ENCODE measurements around the gene IER3IP1.
"Not testable (repeated sequence)": the region's sequence is repeated elsewhere in the genome, so short reads cannot be mapped to it uniquely, and the experiment has no call there.

Gene IER3IP1

GRCh38 chr18:47158404-47158803 is 17.8 kb downstream of the IER3IP1 start:
- not testable (repeated sequence) for DNase-seq

DNA sequence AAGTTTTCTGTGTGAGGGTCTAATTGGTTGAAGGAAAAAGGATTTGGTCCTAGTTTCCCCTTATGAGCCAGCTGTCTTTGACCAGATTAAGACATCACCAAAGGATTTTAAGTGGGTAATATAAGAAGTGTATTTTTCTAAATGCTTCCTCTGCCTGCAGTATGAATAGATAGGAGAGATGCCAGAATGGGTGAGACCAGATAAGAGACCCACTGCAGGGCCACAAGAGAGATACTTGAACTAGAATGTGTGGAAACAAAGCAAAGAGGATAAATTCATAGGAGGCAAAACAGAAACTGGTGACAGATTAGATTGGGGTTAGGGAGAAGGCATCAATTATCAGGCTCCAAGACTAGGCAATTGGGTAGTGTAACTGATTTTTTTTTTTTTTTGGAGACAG is 24.7 kb downstream of the IER3IP1 start:
- no peak for DNase-seq

DNA sequence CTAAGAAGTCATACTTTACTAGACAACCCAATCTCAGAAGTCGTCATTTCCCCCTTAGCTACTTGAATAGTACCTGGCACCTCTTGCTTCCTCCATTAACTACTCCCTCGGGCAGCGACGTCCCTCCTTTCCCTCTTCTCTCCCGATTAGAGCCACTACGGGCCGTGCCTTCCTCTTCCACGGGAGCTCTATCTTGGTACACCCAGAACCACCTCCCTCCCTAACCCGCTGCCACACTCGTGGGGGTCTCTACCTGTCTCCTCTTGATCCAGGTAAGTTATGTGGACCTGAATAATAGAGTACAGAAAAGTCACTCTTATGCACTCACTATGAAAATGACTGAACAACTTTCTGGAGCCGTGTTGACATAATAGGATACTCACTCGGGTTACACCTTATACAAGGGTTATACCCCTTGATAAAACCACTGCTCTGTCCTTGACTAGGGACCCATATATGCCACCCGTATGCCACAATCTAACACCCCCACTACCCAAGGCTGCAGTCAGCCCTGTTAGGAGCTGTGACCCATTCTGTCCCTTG is 25.3 kb downstream of the IER3IP1 start:
- DNase-seq = no peak

DNA sequence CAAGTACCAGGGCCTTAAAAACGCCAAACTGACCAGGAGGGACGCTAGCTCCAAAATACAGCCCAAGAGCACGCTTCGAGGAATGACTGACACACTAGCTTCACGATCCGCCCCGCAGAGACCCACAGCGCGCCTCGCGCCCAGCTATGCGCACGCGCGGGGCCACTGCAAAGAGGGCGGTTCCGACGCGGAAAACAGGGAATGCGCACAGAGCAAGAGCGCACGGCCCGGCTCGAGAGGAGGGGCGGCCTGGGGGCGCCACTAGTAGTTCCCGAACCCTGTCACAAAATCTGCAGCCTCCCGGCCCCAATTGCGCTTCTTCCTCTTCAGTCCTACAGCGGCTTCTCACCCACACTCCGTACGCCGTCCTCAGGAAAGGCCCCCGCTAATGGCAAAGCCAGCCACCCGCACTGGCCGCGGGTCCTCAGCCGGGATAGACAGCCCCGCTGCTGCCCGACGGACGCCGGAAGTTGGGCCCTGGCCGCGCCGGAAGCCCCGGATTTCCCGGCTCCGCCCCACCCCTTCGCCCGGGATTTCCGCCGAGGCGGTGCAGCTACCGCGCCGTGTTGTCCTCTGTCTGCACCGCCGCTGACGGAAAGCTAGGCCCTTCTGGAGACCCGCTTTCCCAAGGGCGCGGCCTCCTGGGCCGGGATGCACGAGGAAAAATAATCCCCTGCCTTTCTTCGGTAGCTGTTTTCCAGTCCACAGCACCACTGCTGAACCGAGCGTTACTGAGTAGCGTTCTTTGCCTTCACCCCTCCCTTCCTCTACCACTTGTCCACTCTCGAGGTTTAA is 25.9 kb downstream of the IER3IP1 start, which contains the start of gene HDHD2:
Gene HDHD2 (minus strand): TSS at position 472 of the 795 bp plus-strand sequence. CDS start 14,061 bp downstream, outside the sequence.
- peak in 1 of 2 experiments; percentile 59 for DNase-seq

GRCh38 chr18:47149457-47150028 is 26.6 kb downstream of the IER3IP1 start:
- no peak for DNase-seq

DNA sequence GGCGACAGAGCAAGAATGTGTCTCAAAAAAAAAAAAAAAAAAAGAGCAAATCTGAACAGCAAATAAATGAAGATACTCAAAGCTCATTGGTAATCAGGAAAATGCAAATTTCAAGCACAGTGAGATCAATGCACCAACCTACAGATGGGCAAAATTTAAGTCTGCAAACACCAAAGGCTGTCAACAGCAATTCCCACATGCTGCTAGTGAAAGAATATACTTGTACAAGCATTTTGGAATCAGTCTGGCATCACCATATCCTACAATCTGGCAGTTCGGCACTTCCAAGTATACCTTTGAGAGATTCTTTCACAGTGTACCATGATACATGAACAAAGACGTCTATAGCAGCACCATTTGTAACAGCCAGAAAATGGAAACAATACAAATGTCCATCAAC is 30.0 kb downstream of the IER3IP1 start:
- DNase-seq = no peak

DNA sequence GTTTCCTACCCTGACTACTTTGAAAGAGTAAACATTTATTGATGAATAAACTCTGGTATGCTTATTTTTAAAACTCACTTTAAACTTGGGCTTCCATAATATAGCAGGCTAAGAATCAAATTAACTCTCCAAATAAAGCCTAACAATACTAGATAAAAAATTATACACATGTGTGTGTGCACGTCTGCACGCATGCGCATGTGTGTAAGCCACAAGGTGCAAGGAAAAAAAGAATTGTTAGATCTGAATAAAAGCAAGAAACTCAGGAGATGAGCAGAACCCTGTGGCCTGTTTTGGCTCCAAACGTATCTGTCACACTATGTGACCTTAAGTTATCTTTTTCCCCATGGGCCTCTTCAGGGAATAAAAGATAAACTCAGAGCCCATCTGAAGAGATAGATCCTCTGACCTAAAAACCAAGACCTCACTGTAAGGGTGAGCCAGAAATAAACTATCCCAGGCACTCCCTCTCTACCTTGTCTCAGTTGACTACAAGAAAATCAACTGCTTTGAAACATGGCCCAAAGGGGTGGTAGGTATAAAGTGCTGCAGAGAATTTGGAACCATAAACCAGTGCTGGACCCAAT is 32.2 kb downstream of the IER3IP1 start:
- DNase-seq = no peak

GRCh38 chr18:47143153-47143552 is 33.0 kb downstream of the IER3IP1 start:
- DNase-seq = no peak

DNA sequence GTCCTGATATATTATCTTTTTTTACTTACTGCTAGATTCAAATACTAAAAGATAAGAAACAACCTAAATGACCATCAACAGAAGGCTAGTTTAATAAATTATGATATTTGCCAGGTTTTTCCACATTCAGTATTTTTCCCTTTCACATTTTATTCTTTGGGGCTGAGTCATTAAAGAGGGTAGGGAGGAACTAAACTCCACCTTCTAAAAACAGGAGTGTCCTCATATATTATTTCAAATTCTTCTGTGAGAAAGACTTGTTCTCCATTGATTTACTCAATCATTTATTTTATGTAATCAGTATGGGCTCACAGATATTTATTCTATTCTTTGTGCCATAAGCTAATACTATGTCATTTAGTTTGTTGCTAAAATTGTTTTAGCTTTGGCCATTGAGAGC is 34.9 kb downstream of the IER3IP1 start:
- DNase-seq = no peak

DNA sequence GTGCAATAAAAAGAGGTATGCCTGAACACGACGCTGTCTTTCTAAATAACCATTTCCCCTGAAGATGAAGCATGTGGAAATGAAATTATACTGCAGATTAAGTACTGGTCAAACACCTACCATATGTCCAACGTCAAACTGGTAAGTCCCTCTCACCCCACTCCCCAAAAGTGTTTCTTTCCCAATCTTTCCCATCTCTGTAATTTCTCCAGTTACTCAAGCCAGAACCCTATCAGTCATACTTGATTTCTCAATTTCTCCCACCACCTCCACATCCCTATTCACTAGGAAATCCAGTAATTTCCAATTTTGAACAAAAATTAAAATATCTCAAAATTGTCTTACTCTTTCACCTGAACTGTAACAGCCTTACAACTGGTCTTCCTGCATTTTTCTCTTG is 55.0 kb downstream of the IER3IP1 start:
- no peak for DNase-seq

- no peak for DNase-seq
Observed at GRCh38 chr18:47120428-47120827, 55.7 kb downstream of the IER3IP1 start.

DNA sequence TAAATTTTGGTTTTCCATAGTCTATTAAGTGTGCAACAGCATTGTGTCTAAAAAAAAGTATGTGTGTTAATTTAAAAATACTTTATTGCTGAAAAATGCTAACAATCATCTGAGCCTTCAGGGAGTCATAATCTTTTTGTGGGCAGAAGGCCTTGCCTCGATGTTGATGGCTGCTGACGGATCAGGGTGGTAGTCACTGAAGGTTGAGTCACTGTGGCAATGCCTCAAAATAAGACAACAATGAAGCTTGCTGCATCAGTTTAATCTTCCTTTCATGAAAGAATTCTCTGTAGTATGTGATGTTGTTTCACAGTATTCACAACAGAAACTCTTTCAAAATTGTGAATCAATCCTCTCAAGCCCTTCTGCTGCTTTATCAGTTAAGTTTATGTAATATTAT is 57.2 kb downstream of the IER3IP1 start:
- DNase-seq = no peak

GRCh38 chr18:47115205-47115604 is 61.0 kb downstream of the IER3IP1 start:
- no peak for DNase-seq

- DNase-seq = no peak
Observed at GRCh38 chr18:47113796-47114540, 62.2 kb downstream of the IER3IP1 start.

DNA sequence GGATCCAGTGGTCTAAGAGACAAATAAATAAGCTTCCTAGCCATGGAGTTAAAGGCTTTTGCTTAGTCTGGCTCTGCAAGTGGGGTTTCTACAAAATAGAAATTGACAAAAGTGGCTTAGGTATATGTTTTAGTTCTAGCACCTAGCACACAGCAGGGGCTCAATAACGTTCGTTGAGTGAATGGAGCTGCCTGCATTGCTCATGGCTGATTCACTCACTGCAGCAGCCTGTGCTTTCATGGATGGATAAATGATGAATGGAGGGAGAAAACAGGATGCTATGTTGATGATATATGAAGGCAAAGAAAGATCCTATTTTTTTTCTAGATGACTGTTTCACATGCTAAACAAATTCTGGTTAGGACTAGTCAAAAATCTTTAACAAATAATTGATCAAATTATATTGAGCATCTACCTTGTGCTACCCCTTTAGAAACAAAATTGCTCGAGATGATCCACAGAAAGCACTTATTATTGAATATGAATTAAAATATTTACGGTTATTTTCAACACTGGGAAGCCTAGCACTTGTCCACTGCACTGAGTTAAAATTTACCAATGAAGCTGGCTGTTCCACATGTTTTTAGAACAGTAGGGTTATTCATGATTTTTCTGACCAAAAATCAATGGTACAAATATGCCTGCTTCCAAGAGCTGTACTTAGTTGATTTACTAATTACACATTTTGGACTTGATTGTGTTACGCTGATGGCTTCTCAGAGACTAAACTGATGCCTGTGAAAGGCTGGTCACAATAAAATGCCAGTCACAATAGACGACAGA is 65.5 kb downstream of the IER3IP1 start:
- DNase-seq = no peak

- no peak for DNase-seq
Observed at GRCh38 chr18:47109720-47110119, 66.4 kb downstream of the IER3IP1 start.

- DNase-seq = peak; percentile 82 to 96
Observed at GRCh38 chr18:47108998-47109405, 67.2 kb downstream of the IER3IP1 start.

DNA sequence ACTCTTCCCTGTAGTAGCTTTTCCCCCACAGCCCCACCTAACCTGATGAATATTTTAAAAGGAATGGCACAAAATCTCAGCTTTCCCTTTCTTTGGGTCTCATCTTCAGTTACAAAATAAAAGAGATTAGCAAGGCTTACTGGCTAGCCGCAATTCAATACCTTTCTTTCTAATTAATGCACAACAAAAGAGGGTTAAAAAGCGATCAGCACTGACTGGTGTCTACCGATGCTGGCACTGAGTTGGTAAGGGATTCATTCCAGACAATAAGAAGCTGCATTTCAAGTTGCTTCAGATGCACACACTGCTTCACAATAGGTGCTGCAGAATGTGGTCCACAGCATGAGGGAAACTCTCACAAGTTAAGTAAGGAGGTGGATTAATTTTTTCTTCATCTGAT is 67.8 kb downstream of the IER3IP1 start:
- DNase-seq = peak in 1 of 2 experiments; percentile 39

Data from cerebellar nuclear complex (tissue), 1 donor.